T-helper 1 cell treated with Interleukin-12 subunit alpha and Interleukin-12 subunit beta and Interleukin-4 antibody, amounts not matched to agents 30 ng/mL and 1 ng/mL, for 36 hours (primary cell): Measurements from ENCODE around the gene E2F4. TPM values are rescaled to one million over a fixed set of nuclear protein-coding genes. Genes with fewer than 3 reads are reported as not detected.

Experiments
- intact Hi-C: fragments of 100-400 bp; cut with micrococcal nuclease; formaldehyde crosslinking; loops from one replicate; pipeline ENCODE4 v1.15.1; 2024
- total RNA-seq: library from RNA; stranded (reverse); gene quantifications from 2 replicates; pipeline ENCODE4 v1.2.3, GENCODE V29; 2022

Gene E2F4
- total RNA-seq, 1 donor from 2014 or later, result 137 TPM

DNA sequence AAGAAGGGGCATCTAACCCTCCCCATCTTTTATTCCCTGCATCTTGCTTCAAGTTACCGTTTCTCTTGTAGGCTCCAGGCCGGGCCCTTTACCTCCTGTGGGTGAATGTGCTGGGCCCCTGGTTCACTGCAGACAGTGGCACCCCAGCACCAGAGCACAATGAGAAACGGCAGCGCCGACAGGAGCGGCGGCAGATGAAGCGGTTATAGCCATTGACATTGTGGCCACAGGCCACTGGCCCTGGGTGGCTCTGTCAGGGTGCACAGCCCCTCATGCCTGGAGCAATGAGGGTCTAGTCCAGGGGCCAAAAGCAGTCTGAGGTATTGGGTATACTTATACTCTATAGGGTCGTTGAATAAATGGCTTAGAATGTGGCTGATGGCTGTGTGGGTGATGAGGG lies 37.0 kb downstream of the E2F4 start:
- intact Hi-C loops, result loop anchor here (5.0 kb wide), 2 partner anchors 613 to 1613 kb away; partner anchors contain the start of genes TANGO6 and THAP11

- intact Hi-C loops, result loop anchor here (5.0 kb wide), 2 partner anchors 612 to 1612 kb away; partner anchors contain the start of genes TANGO6 and THAP11
These were observed 38.2 kb downstream of the E2F4 start for GRCh38 chr16:67229906-67230808.

GRCh38 chr16:67230809-67231660 lies 39.1 kb downstream of the E2F4 start:
- intact Hi-C loops, result no loop called here

- intact Hi-C loops, result no loop called here
These were observed 41.6 kb downstream of the E2F4 start for GRCh38 chr16:67233596-67233995.

- intact Hi-C loops, result no loop called here
These were observed 42.2 kb downstream of the E2F4 start for GRCh38 chr16:67234180-67234597.

- intact Hi-C loops, result loop anchor here (1.0 to 2.0 kb wide), 3 partner anchors 8 to 53 kb away; partner anchors contain the start of genes MATCAP1 and TMEM208
These were observed 44.0 kb downstream of the E2F4 start for GRCh38 chr16:67235816-67236562.

GRCh38 chr16:67236563-67237395 lies 44.8 kb downstream of the E2F4 start:
- intact Hi-C loops, result loop anchor here (1.0 to 2.0 kb wide), 3 partner anchors 8 to 54 kb away; partner anchors contain the start of genes MATCAP1 and TMEM208

GRCh38 chr16:67237396-67238277 lies 45.7 kb downstream of the E2F4 start:
- intact Hi-C loops, result loop anchor here (2.0 kb wide), 1 partner anchor 55 kb away; the partner anchor contains the start of gene MATCAP1

DNA sequence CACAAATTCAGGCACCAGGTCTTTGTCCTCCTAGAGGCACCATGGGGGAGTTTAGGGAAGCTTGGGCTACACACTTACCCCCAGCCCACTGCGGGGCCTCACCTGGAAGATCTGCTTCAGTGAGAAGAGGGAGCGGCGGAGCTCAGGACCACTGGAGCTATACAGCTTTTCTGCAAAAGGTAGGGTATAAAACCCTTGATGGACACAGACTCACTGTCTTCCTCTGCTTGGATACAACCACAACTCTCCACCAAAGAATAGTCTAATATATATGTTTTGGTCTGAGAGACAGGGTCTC lies 46.3 kb downstream of the E2F4 start:
- intact Hi-C loops, result no loop called here

GRCh38 chr16:67238806-67239470 lies 47.0 kb downstream of the E2F4 start:
- intact Hi-C loops, result no loop called here

DNA sequence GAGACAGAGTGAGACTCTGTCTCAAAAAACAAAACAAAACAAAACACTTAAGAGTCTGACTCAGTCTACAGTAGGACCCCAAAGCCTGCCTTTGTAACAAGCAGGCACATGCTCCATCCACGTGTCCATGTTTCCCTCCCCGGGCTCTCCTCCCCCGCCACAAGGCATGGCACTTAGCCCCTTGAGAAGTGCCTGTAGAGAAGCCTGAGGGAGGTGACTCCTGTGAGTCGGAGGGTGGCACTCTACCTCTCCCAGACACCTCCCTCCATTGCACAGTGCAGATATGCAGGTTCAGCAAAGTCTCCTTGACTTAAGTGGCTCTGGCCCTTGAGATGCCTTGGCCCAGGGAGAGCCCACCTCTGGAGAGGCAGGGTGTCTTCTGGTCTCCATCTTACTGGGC lies 48.6 kb downstream of the E2F4 start:
- intact Hi-C loops, result loop anchor here (5.0 kb wide), 1 partner anchor 607 kb away; the partner anchor contains the start of genes CENPT and NUTF2

DNA sequence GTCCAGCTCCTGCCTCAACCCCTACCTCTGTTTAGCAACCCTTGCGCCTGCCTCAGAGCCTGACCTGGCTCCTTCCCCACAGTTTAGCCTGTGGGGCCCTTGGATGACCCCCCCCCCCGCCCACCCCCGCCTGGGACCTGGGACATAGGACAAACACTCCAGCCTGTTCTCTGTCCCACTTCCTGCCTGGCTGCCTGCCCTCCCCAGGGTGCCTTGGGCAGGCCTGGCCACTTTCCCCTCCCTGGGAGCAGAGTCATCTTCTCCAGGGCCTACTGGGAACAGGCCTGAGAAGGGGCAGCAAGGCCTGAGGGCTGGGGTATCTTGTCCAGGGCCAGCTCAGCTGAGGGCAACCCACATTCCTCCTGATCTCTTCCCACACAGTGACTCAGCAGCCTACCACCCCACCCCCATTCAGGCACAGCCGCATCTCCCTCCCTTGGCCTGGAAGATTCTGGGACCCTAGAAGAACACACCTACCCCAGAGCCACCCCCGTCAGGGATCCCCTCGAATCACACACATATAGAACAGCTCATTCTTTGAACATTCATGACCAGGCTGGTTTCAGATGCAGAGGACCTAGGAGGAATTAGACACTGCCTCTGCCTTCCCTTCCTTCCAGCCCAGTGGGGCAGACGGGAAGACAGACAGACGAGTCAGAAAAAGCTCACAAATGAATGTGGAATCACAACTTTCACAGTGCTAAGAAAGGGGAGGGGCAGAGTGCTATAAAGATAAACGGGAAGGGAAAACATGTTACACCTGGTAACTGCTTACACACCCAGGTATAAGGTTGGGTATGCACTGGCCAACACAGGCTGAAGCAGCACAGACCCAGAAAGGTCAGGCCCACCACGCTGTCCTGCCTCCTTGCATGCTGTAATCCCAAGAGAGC lies 49.3 kb downstream of the E2F4 start:
- intact Hi-C loops, result loop anchor here (5.0 kb wide), 1 partner anchor 606 kb away; the partner anchor contains the start of genes CENPT and NUTF2

DNA sequence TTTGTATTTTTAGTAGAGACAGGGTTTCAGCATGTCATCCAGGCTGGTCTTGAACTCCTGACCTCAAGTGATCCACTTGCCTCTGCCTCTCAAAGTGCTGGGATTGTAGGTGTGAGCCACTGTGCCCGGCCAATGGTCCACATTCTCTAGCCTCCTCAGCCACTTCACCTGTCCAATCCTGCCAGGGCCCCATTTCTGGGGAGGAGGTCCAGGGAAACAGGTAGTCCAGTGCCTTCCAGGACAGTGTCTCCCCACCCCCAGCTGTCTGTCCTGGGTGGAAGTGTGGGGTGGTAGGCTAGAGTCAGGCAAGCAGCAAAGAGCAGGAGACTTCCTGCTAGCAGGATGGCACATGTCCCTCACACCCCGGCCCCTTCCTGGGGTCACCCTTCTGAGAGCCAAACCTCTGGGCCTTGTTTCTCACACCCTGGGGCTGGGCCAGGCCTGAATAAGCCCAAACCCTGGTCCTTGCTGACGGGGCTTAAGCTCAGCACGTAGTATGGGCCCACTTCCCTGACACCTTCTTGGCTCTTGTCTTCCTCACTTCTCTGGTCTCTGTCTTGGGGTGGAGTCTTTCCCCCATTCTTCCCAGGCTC lies 50.3 kb downstream of the E2F4 start:
- intact Hi-C loops, result loop anchor here (5.0 kb wide), 1 partner anchor 605 kb away; the partner anchor contains the start of genes CENPT and NUTF2

GRCh38 chr16:67243481-67243880 lies 51.5 kb downstream of the E2F4 start:
- intact Hi-C loops, result loop anchor here (5.0 kb wide), 1 partner anchor 604 kb away; the partner anchor contains the start of genes CENPT and NUTF2

DNA sequence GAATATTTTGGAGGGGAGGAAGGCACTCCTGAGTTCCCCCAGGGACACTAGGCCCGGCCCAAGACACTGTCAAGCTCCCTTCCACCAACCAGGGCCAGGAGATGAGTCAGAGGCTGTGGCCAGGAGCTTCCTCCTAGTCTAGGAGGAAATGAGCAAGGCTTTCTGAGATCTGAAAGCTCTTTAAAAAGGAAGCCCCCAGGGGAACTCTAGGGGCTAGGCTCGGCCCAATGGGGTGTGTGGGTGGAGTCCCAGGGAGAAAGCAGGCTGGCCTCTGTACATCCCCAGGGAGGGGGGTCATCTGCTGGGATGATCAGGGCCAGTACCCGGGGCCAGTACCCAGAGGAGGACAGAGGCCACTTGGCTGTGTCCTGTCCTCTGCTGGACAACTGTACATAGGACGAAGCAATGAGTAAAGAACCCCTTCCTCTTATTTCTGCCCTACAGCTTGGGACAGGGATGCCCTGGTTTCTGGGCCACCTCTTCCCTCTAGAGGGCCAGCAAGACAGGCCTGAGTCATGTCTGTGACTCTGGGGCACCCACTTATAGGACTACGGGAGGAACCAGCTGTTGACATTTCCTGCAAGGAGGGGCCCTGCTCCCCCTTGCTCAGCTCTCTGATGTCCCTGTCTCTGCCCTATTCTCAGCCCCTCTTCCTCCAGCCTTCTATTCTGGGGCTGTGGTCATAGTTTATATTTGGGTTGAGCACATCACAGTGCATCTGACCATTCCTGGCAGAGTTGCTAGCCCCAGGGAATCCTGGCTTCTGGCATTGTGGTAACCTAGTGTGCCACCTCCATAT lies 52.6 kb downstream of the E2F4 start:
- intact Hi-C loops, result loop anchor here (1.0 to 5.0 kb wide), 8 partner anchors 8 to 603 kb away; partner anchors contain the start of genes C16orf86, CBFB, CENPT and ENKD1

DNA sequence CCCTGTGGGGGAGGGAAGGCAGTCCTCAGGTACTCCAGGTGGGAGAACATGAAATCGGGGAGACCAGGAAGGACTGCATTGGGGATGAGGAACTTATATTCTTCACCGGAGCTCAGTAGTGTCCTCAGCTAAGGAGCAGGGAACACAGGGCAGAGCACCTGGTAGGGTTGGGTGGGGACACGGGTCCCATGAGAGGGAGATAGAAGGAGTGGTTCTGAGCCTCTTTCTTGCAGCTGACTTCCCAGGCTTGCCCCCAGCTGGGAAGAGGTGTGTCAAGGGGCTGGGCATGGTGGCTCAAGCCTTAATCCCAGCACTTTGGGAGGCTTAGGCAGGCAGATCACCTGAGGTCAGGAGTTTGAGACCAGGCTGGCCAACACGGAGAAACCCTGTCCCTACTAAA lies 53.2 kb downstream of the E2F4 start:
- intact Hi-C loops, result loop anchor here (5.0 kb wide), 3 partner anchors 218 to 422 kb away; partner anchors contain the start of genes C16orf86, CBFB, ENKD1 and PDP2
